HEK293 (cell line): Measurements from ENCODE around the gene SAMD3.

Experiments used
- CTCF ChIP-seq: fragments of 450-650 bp; formaldehyde crosslinking; IDR thresholded peaks from 2 replicates; pipeline ENCODE4 v1.5.1; 2016; ENCODE audit warnings: missing biosample characterization, missing genetic modification characterization
- ZBTB20 ChIP-seq: fragments of 450-650 bp; formaldehyde crosslinking; IDR thresholded peaks from 2 replicates; pipeline ENCODE4 v1.5.1; 2016; ENCODE audit warnings: missing biosample characterization, missing genetic modification characterization
- ZNF121 ChIP-seq: fragments of 450-650 bp; formaldehyde crosslinking; IDR thresholded peaks from 2 replicates; pipeline ENCODE4 v1.5.1; 2016; ENCODE audit warnings: missing biosample characterization, missing genetic modification characterization
- ZNF174 ChIP-seq: fragments of 450-650 bp; formaldehyde crosslinking; IDR thresholded peaks from 2 replicates; pipeline ENCODE4 v1.5.0; 2017; ENCODE audit warnings: missing biosample characterization, mild to moderate bottlenecking, missing genetic modification characterization
- ZNF776 ChIP-seq: fragments of 450-650 bp; formaldehyde crosslinking; IDR thresholded peaks from 2 replicates; pipeline ENCODE4 v1.5.0; 2017; ENCODE audit warnings: missing biosample characterization, missing genetic modification characterization, borderline replicate concordance

DNA sequence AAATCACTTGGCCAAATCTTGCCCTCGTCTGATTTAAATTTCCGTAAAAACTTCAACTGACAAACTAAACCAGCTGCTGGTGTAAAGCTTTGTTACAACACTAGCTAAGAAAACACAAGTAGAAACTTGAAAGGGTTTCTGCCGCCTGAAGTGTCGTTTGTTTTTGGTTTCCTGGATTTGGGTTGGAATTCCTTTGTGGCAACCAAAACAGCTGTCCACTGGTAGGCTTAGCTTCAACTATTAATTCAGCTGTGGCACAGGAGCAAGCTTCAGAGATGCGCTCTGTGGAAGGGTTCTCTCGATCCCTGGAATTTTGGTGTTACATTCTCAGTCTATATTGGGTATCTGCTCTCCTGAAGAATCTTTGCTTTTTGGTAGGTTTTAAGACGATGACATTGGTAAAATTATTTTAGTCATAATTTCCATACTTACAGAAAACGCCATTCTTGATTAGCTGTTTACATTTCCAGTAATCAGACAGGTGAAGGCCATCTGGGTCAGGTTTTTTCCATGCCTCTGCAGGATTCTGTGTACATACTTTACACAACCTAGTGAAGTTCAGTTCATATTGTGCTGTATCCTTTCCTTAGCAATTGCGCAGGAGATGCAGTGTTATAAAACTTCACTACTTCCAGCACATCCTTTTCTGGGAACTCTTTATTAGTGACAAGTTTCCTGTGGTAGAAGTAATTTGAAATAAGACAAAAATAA lies 29.9 kb upstream of the SAMD3 start:
- TF ChIP-seq CTCF (tag by site-specific recombination), result no peak
- no peak for TF ChIP-seq ZNF121 (tag by site-specific recombination)
- TF ChIP-seq ZNF776 (tag by site-specific recombination), result no peak
- no peak for TF ChIP-seq ZBTB20
- no peak for TF ChIP-seq ZNF174 (tag by site-specific recombination)
